ENCODE results near the gene GLRA3.

DNA sequence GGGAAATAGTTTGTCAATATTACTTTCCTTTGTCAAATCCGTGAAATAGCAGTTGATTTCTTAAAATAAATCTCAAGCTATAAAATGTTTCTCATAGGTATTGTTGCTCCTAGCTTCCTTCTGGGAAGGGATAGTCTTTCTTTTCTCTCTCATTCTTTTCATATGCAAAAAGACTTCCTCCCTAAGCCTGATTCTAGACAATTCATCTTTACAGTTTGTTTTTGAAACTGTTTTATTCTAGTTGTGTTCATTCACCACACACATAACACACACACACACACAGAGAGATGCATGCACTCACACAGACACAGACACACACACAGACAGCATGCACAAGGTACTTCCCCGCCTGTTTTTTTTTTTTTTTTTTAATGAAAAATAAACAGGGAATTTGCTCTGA, 18.2 kb downstream of the GLRA3 start:
- TF ChIP-seq, protein P1, sequence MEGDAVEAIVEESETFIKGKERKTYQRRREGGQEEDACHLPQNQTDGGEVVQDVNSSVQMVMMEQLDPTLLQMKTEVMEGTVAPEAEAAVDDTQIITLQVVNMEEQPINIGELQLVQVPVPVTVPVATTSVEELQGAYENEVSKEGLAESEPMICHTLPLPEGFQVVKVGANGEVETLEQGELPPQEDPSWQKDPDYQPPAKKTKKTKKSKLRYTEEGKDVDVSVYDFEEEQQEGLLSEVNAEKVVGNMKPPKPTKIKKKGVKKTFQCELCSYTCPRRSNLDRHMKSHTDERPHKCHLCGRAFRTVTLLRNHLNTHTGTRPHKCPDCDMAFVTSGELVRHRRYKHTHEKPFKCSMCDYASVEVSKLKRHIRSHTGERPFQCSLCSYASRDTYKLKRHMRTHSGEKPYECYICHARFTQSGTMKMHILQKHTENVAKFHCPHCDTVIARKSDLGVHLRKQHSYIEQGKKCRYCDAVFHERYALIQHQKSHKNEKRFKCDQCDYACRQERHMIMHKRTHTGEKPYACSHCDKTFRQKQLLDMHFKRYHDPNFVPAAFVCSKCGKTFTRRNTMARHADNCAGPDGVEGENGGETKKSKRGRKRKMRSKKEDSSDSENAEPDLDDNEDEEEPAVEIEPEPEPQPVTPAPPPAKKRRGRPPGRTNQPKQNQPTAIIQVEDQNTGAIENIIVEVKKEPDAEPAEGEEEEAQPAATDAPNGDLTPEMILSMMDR (IDR thresholded peaks at IDR 0.05; ENCODE audit: extremely low read depth in 1 of 2, insufficient read depth in 1 of 2, low read depth in 1 of 2, low read length in 2 of 2): no peak
- no peak for TF ChIP-seq FOS (IDR thresholded peaks at IDR 0.05; ENCODE audit: borderline replicate concordance, insufficient read depth, low read length)
- no peak for TF ChIP-seq EZH2 (IDR thresholded peaks at IDR 0.05; ENCODE audit: borderline replicate concordance, low read depth, low read length, severe bottlenecking)
